C4-2B (cell line): ENCODE data around the gene RASAL1.
A peak's percentile ranks its signal among the peaks of the same experiment; 100 is the strongest.

Experiments
- ZFX ChIP-seq: fragments of 450-650 bp; IDR thresholded peaks from 2 replicates; pipeline ENCODE4 v1.6.1; 2017
- TF ChIP-seq, protein P1 (sequence below): fragments of 450-650 bp; conservative IDR thresholded peaks from 2 replicates; pipeline ENCODE4 v1.5.1; 2017; ENCODE audit warnings: mild to moderate bottlenecking

- TF ChIP-seq, protein P1, sequence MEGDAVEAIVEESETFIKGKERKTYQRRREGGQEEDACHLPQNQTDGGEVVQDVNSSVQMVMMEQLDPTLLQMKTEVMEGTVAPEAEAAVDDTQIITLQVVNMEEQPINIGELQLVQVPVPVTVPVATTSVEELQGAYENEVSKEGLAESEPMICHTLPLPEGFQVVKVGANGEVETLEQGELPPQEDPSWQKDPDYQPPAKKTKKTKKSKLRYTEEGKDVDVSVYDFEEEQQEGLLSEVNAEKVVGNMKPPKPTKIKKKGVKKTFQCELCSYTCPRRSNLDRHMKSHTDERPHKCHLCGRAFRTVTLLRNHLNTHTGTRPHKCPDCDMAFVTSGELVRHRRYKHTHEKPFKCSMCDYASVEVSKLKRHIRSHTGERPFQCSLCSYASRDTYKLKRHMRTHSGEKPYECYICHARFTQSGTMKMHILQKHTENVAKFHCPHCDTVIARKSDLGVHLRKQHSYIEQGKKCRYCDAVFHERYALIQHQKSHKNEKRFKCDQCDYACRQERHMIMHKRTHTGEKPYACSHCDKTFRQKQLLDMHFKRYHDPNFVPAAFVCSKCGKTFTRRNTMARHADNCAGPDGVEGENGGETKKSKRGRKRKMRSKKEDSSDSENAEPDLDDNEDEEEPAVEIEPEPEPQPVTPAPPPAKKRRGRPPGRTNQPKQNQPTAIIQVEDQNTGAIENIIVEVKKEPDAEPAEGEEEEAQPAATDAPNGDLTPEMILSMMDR = peak; percentile 21
- no peak for TF ChIP-seq ZFX
Observed at GRCh38 chr12:113130457-113131135, 5.0 kb downstream of the RASAL1 start.
